RWPE1 (cell line): ENCODE measurements around the gene CCDC61.

Experiments
- CTCF ChIA-PET: fragments of 350-600 bp; sonication (Branson Sonifier 250); formaldehyde crosslinking; extraction: SDS; loops from one replicate; lab custom pipeline; 2021; lab: Yijun Ruan, JAX
- POLR2A ChIA-PET: fragments of 400-600 bp; formaldehyde crosslinking; extraction: SDS; loops from one replicate; lab custom pipeline; 2020; ENCODE audit warnings: antibody characterized with exemption; ENCODE audit not compliant: low non-redundant PET; lab: Yijun Ruan, JAX
- DNase-seq: peaks from one replicate; pipeline ENCODE4 v3.0.0; 2012; ENCODE audit warnings: low spot score
- H3K27ac ChIP-seq: fragments of 450-650 bp; 2 replicates; pipeline ENCODE4 v1.5.1; 2017
- TF ChIP-seq, protein P1 (sequence below): fragments of 450-650 bp; conservative IDR thresholded peaks from 2 replicates; pipeline ENCODE4 v1.5.1; 2017; ENCODE audit warnings: low read depth, mild to moderate bottlenecking

CCDC61 gene

GRCh38 chr19:46035546-46035945 lies 40.3 kb downstream of the CCDC61 start:
- no peak overlapping the region for H3K27ac ChIP-seq
- POLR2A ChIA-PET: interaction anchor here (0.6 kb wide), 1 partner anchor 526 kb away, joined by 3 read pairs; no protein-coding TSS in a partner anchor
- CTCF ChIA-PET: interaction anchor here (1.0 kb wide), 1 partner anchor 42 kb away, joined by 3 read pairs; no protein-coding TSS in a partner anchor
- DNase-seq: no peak
- TF ChIP-seq, protein P1, sequence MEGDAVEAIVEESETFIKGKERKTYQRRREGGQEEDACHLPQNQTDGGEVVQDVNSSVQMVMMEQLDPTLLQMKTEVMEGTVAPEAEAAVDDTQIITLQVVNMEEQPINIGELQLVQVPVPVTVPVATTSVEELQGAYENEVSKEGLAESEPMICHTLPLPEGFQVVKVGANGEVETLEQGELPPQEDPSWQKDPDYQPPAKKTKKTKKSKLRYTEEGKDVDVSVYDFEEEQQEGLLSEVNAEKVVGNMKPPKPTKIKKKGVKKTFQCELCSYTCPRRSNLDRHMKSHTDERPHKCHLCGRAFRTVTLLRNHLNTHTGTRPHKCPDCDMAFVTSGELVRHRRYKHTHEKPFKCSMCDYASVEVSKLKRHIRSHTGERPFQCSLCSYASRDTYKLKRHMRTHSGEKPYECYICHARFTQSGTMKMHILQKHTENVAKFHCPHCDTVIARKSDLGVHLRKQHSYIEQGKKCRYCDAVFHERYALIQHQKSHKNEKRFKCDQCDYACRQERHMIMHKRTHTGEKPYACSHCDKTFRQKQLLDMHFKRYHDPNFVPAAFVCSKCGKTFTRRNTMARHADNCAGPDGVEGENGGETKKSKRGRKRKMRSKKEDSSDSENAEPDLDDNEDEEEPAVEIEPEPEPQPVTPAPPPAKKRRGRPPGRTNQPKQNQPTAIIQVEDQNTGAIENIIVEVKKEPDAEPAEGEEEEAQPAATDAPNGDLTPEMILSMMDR: no peak

DNA sequence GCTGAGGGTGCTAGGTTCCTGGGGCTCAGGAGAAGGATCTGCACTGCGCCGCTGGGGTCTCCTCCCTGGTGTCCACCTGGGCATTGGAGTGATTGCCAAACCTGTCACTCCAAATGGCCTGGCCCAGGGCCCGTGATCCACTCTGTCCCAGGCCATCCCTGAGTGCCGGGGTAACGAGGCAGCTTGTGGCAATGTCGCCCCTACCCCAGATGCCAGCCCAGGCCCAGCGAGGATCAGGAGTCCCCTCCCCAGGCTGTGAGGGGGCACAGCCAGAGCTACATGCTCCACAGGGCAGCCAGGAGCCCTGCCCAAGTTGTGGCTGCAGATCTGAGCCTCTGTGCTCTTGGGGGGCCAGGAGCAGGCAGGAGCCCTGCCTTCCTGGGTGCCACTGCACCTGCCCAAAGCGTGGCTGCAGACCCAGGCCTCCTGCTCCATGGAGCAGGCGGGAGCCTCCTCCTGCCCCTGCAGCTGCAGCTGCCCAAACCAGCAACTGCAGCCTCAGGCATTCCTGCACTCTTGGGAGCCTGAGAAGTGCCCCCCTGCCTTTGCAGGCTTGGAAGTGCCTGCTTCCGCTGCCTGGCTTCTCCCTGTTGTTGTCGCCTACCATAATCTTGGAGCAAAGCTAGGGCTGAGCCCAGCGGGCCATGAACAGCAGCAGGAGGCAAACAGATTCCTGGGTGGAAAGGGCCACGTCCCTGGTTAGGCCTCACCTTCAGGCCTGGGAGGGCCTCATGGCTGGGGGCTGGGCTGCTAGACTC lies 40.9 kb downstream of the CCDC61 start:
- TF ChIP-seq, protein P1: no peak
- POLR2A ChIA-PET: interaction anchor here (0.6 kb wide), 1 partner anchor 526 kb away, joined by 3 read pairs; no protein-coding TSS in a partner anchor
- no peak overlapping the region for H3K27ac ChIP-seq
- no peak for DNase-seq
- CTCF ChIA-PET: interaction anchor here (0.6 to 1.1 kb wide), 4 partner anchors 8 to 411 kb away, joined by 3 to 7 read pairs (median 6); no protein-coding TSS in a partner anchor

- TF ChIP-seq, protein P1: no peak
- ChIA-PET POLR2A (no interaction called here), CTCF (interaction anchor here (0.6 to 1.1 kb wide), 3 partner anchors 8 to 410 kb away, joined by 3 to 7 read pairs (median 7); no protein-coding TSS in a partner anchor)
- H3K27ac ChIP-seq: no peak overlapping the region
- DNase-seq: no peak
Observed at GRCh38 chr19:46036744-46037128, 41.5 kb downstream of the CCDC61 start.

DNA sequence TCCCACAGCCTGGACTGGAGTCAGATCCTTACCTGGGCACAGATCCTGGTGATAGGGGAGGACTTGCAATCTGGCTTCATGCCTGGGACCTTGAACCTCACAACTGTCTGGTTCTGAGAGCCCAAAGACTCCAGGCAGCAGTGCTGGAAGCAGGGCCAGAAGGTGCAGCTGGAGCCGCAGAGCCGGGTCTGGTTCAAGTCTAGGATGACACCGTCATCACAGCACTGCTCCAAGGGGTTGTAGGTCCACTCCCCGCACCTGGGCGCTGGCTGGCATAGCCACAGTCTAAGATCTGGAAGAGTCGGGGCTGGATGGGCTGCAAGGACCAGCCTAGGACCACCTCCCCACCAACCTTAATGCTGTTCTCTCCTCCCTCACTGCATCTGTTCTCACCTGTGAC lies 44.9 kb downstream of the CCDC61 start:
- no peak overlapping the region for H3K27ac ChIP-seq
- no peak for DNase-seq
- ChIA-PET POLR2A (no interaction called here), CTCF (interaction anchor here (0.9 to 1.0 kb wide), 2 partner anchors 15 to 37 kb away, joined by 3 read pairs; no protein-coding TSS in a partner anchor)
- TF ChIP-seq, protein P1: no peak

DNA sequence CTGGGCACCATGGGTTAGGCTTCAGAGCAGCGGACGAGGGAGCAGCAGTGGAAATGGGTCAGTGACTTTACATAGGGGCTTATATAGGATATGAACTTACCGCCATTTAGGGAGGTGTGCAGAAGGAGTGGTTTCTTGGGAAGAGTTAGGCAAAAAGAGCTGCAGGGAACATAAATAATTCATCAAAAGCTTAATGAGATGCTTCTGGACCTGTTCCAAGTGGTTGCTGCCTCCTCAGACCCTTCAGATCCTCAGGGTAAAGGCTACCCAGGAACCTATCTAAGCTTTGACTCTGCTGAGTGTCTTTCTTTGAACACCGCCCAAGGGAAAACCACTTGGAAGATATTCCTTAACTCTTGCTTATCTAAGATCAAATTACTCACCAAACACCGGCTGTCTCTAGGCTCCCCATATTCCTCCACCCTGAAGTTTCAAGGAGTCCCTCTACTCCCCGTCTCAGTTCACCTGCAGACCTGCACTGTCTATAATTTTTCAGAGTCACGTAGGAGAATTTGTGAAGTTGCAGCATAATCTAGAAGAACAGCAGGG lies 45.8 kb downstream of the CCDC61 start, which contains the start of gene IGFL4:
TSS of gene IGFL4 (minus strand) at position 51 of the 549 bp plus-strand sequence. CDS start at position 11, 40 bp downstream.
- ChIA-PET POLR2A (no interaction called here), CTCF (interaction anchor here (0.6 to 0.9 kb wide), 3 partner anchors 16 to 36 kb away, joined by 3 to 4 read pairs (median 3); no protein-coding TSS in a partner anchor)
- TF ChIP-seq, protein P1: no peak
- DNase-seq: peak; percentile 54
- H3K27ac ChIP-seq: no peak within 1 kb of the TSS

- no peak overlapping the region for H3K27ac ChIP-seq
- POLR2A ChIA-PET: no interaction called here
- CTCF ChIA-PET: interaction anchor here (0.6 to 1.9 kb wide), 4 partner anchors 14 to 302 kb away, joined by 3 to 12 read pairs (median 4); no protein-coding TSS in a partner anchor
- TF ChIP-seq, protein P1: no peak
- no peak for DNase-seq
Observed at GRCh38 chr19:46042252-46042883, 47.1 kb downstream of the CCDC61 start.
